ENCODE results near the gene IMMP2L.

GRCh38 chr7:111162692-111163091 lies 399.6 kb downstream of the IMMP2L start:
- TF ChIP-seq CTCF (IDR thresholded peaks at IDR 0.05) (no peak), EZH2 (IDR thresholded peaks at IDR 0.05) (no peak), EZH2phosphoT487 (IDR thresholded peaks at IDR 0.05) (no peak)
